Measurements from ENCODE around the gene ATF3. TPM values are rescaled to one million over a fixed set of nuclear protein-coding genes. Genes with fewer than 3 reads are reported as not detected.
A peak's percentile ranks its signal among the peaks of the same experiment; 100 is the strongest.

The ATF3 gene
- total RNA-seq, 2 donors from 2014 or later = 12.6 to 27.6 TPM

GRCh38 chr1:212664409-212665199, 56.0 kb downstream of the ATF3 start:
- peak overlapping the region; percentile 50 to 57 for H3K4me3 ChIP-seq
- no peak for TF ChIP-seq CTCF (IDR thresholded peaks at IDR 0.05)
- no peaks in the 10 kb centered on the region for H3K27me3 ChIP-seq
- no peak for DNase-seq (ENCODE audit: low spot score)
- peaks cover 0 to 24% of the 10 kb centered on the region in 2 donors for H3K4me1 ChIP-seq
- no peaks in the 10 kb centered on the region for H3K36me3 ChIP-seq
- peak overlapping the region in 1 of 2 donors; percentile 82 for H3K27ac ChIP-seq
- no peaks in the 10 kb centered on the region for H3K9me3 ChIP-seq

- Histone ChIP-seq H3K36me3 (no peaks in the 10 kb centered on the region), H3K9me3 (no peaks in the 10 kb centered on the region), H3K27ac (peak overlapping the region; percentile 78 to 82), H3K4me3 (peak overlapping the region; percentile 50 to 57), H3K4me1 (peaks cover 0 to 24% of the 10 kb centered on the region in 2 donors), H3K27me3 (no peaks in the 10 kb centered on the region)
- DNase-seq (ENCODE audit: low spot score) = peak; percentile 82
- peak; percentile 92 to 98 for TF ChIP-seq CTCF (IDR thresholded peaks at IDR 0.05)
These were observed 56.9 kb downstream of the ATF3 start for GRCh38 chr1:212665241-212666115.

- H3K4me3 ChIP-seq = no peak overlapping the region
- TF ChIP-seq CTCF (IDR thresholded peaks at IDR 0.05) = no peak
- peaks cover 0 to 24% of the 10 kb centered on the region in 2 donors for H3K4me1 ChIP-seq
- no peaks in the 10 kb centered on the region for H3K9me3 ChIP-seq
- peak overlapping the region; percentile 73 to 83 for H3K27ac ChIP-seq
- H3K36me3 ChIP-seq = no peaks in the 10 kb centered on the region
- peak; percentile 57 for DNase-seq (ENCODE audit: low spot score)
- H3K27me3 ChIP-seq = no peaks in the 10 kb centered on the region
These were observed 57.7 kb downstream of the ATF3 start for GRCh38 chr1:212666116-212666775.

- no peaks in the 10 kb centered on the region for H3K27me3 ChIP-seq
- peak; percentile 78 for DNase-seq (ENCODE audit: low spot score)
- no peaks in the 10 kb centered on the region for H3K36me3 ChIP-seq
- H3K27ac ChIP-seq = peak overlapping the region; percentile 73 to 83
- no peak for TF ChIP-seq CTCF (IDR thresholded peaks at IDR 0.05)
- peaks cover 0 to 24% of the 10 kb centered on the region in 2 donors for H3K4me1 ChIP-seq
- no peak overlapping the region for H3K4me3 ChIP-seq
- H3K9me3 ChIP-seq = no peaks in the 10 kb centered on the region
These were observed 58.9 kb downstream of the ATF3 start for GRCh38 chr1:212667223-212668139.

- Histone ChIP-seq H3K4me1 (peaks cover 0 to 24% of the 10 kb centered on the region in 2 donors), H3K27me3 (no peaks in the 10 kb centered on the region), H3K27ac (peak overlapping the region; percentile 73 to 83), H3K4me3 (no peak overlapping the region), H3K36me3 (no peaks in the 10 kb centered on the region), H3K9me3 (no peaks in the 10 kb centered on the region)
- no peak for TF ChIP-seq CTCF (IDR thresholded peaks at IDR 0.05)
- peak; percentile 30 for DNase-seq (ENCODE audit: low spot score)
These were observed 59.9 kb downstream of the ATF3 start for GRCh38 chr1:212668477-212668876.
